CD4-positive, alpha-beta T cell (primary cell): ENCODE measurements around the gene CRAMP1. TPM values are rescaled to one million over a fixed set of nuclear protein-coding genes. Genes with fewer than 3 reads are reported as not detected.
"Not testable (repeated sequence)": the region's sequence is repeated elsewhere in the genome, so short reads cannot be mapped to it uniquely, and the experiment has no call there.

Experiments
- ATAC-seq: fragments of 200-7000 bp; cut with Tn5 transposase; one replicate; pipeline ENCODE4 v1.10.0; 2022; ENCODE audit warnings: mild to moderate bottlenecking; ENCODE audit not compliant: poor library complexity
- CTCF ChIA-PET: fragments of 350-600 bp; sonication (Branson Sonifier 250); formaldehyde crosslinking; loops from one replicate; lab custom pipeline; 2021; ENCODE audit warnings: antibody characterized with exemption, inconsistent platforms; lab: Charles Lee
- POLR2A ChIA-PET: fragments of 350-600 bp; sonication (Branson Sonifier 250); formaldehyde crosslinking; loops from one replicate; lab custom pipeline; 2021; ENCODE audit warnings: antibody characterized with exemption, inconsistent platforms; lab: Charles Lee
- DNase-seq, 14 experiments: peaks; one replicate each; pipeline ENCODE4 v3.0.0-alpha.2; 2013 to 2020; ENCODE audit warnings: mixed read lengths in 2 of 14
- H3K27ac ChIP-seq, 2 donors: one replicate each; pipeline versions ENCODE4 v1.5.1 to v1.7.0; 2013; ENCODE audit warnings: low read length in 2 of 2, low read depth in 1 of 2, mild to moderate bottlenecking in 1 of 2
- H3K27me3 ChIP-seq, 2 experiments: 1 replicate in 1 of 2; 2 replicates in 1 of 2; pipeline versions ENCODE4 v1.6.1 to v1.7.0; 2013; ENCODE audit warnings: low read length in 2 of 2, control low read depth in 1 of 2, mild to moderate bottlenecking in 1 of 2, moderate library complexity in 1 of 2; ENCODE audit not compliant: insufficient read depth in 2 of 2, control insufficient read depth in 1 of 2
- H3K36me3 ChIP-seq: one replicate; pipeline ENCODE4 v1.6.1; 2013; ENCODE audit warnings: low read length, control low read depth; ENCODE audit not compliant: insufficient read depth
- H3K4me1 ChIP-seq: one replicate; pipeline ENCODE4 v1.6.1; 2013; ENCODE audit warnings: low read length, control low read depth; ENCODE audit not compliant: insufficient read depth
- H3K4me3 ChIP-seq: one replicate; pipeline ENCODE4 v1.5.1; 2013; ENCODE audit warnings: mild to moderate bottlenecking, low read length, moderate library complexity
- H3K9me3 ChIP-seq, 2 experiments: 1 replicate in 1 of 2; 2 replicates in 1 of 2; pipeline versions ENCODE4 v1.6.1 to v1.7.0; 2013; ENCODE audit warnings: low read length in 2 of 2, mild to moderate bottlenecking in 2 of 2, control low read depth in 1 of 2, moderate library complexity in 1 of 2; ENCODE audit not compliant: control insufficient read depth in 1 of 2, insufficient read depth in 1 of 2
- H3K27ac Mint-ChIP-seq: one replicate; pipeline ENCODE4 v1.8.0; 2020; ENCODE audit warnings: mixed read lengths
- H3K27me3 Mint-ChIP-seq: one replicate; pipeline ENCODE4 v1.8.0; 2021; ENCODE audit warnings: mixed read lengths
- H3K36me3 Mint-ChIP-seq: one replicate; pipeline ENCODE4 v1.8.0; 2021; ENCODE audit warnings: low read depth, mixed read lengths
- H3K4me1 Mint-ChIP-seq: one replicate; pipeline ENCODE4 v1.8.0; 2021; ENCODE audit warnings: low read depth, mixed read lengths
- H3K4me3 Mint-ChIP-seq: one replicate; pipeline ENCODE4 v1.8.0; 2020; ENCODE audit warnings: mild to moderate bottlenecking, mixed read lengths
- H3K9me3 Mint-ChIP-seq: one replicate; pipeline ENCODE4 v1.8.0; 2020; ENCODE audit warnings: mixed read lengths
- intact Hi-C, 2 experiments: fragments of 100-400 bp; cut with DNase I in 1 of 2; cut with micrococcal nuclease in 1 of 2; formaldehyde crosslinking; loops; one replicate each; pipeline versions ENCODE4 v1.15.1 to v1.9.0; 2023 to 2025; cut with DNase I, micrococcal nuclease
- total RNA-seq, 174 experiments: library from RNA in 2 of 174; stranded (reverse) in 2 of 174; gene quantifications; one replicate each; pipeline ENCODE4 v1.2.3 and lab custom pipeline; 2021 to 2026
- TF ChIP-seq, protein P1 (sequence below): fragments of 200-600 bp; IDR thresholded peaks from one replicate; pipeline ENCODE4 v1.8.0; 2022; ENCODE audit warnings: antibody characterized with exemption, mild to moderate bottlenecking

CRAMP1 gene
- total RNA-seq, 2 experiments from 2014 or later = 14.1 to 15.2 TPM

DNA sequence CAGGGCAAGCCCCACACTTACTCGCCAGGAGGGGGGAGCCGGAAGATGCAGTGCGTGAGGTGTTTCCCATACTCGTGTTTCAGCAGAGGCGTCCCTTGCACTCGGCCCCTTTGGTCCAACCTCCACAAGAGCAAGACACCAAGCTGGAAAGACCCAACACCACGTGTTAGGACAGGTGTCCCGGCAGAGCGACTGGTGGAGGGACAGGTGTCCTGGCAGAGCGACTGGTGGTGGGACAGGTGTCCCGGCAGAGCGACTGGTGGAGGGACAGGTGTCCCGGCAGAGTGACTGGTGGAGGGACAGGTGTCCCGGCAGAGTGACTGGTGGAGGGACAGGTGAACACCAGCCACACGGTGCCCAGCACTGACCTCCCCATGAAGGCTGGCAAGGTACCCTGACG is 19.7 kb upstream of the CRAMP1 start:
- H3K4me1 ChIP-seq = no peaks in the 10 kb centered on the region
- H3K36me3 ChIP-seq = no peaks in the 10 kb centered on the region
- ATAC-seq (no peak), DNase-seq (no peak)
- CTCF ChIA-PET = no interaction called here
- H3K4me3 ChIP-seq = no peak overlapping the region
- POLR2A ChIA-PET = no interaction called here
- intact Hi-C loops = no loop called here
- no peak overlapping the region for H3K4me3 Mint-ChIP-seq
- no peak overlapping the region for H3K27ac Mint-ChIP-seq
- H3K27me3 Mint-ChIP-seq = no peaks in the 10 kb centered on the region
- H3K4me1 Mint-ChIP-seq = no peaks in the 10 kb centered on the region
- no peaks in the 10 kb centered on the region for H3K27me3 ChIP-seq
- H3K9me3 Mint-ChIP-seq = no peaks in the 10 kb centered on the region
- TF ChIP-seq, protein P1, sequence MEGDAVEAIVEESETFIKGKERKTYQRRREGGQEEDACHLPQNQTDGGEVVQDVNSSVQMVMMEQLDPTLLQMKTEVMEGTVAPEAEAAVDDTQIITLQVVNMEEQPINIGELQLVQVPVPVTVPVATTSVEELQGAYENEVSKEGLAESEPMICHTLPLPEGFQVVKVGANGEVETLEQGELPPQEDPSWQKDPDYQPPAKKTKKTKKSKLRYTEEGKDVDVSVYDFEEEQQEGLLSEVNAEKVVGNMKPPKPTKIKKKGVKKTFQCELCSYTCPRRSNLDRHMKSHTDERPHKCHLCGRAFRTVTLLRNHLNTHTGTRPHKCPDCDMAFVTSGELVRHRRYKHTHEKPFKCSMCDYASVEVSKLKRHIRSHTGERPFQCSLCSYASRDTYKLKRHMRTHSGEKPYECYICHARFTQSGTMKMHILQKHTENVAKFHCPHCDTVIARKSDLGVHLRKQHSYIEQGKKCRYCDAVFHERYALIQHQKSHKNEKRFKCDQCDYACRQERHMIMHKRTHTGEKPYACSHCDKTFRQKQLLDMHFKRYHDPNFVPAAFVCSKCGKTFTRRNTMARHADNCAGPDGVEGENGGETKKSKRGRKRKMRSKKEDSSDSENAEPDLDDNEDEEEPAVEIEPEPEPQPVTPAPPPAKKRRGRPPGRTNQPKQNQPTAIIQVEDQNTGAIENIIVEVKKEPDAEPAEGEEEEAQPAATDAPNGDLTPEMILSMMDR = no peak
- no peaks in the 10 kb centered on the region for H3K36me3 Mint-ChIP-seq
- no peak overlapping the region for H3K27ac ChIP-seq
- no peaks in the 10 kb centered on the region for H3K9me3 ChIP-seq

GRCh38 chr16:1595511-1595910 is 16.6 kb upstream of the CRAMP1 start:
- H3K27me3 Mint-ChIP-seq, H3K4me3 ChIP-seq, H3K27ac ChIP-seq, H3K9me3 Mint-ChIP-seq, H3K36me3 ChIP-seq, DNase-seq, H3K4me3 Mint-ChIP-seq, ATAC-seq, POLR2A ChIA-PET, H3K27me3 ChIP-seq, intact Hi-C loops, CTCF ChIA-PET, H3K4me1 Mint-ChIP-seq, H3K9me3 ChIP-seq, H3K36me3 Mint-ChIP-seq, H3K27ac Mint-ChIP-seq, H3K4me1 ChIP-seq: not testable (repeated sequence)

DNA sequence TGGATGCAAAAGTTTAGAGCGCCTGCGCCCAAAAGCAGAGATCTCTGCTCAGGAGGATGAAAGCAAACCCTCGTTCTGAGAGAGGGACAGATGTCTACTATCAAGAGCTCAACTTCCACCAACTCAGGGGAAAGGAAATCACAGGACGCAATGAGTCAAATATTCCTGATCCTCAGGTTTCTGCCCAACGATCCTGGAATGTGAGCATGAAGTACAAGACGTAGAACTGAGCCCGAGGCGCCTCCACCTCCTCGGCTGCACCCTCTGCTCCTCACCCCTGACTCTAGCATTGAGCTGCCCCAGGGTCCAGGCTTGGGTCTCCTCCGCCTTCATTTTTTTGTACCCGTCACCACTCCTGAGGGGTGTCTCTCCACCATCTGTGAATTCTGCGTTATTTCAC is 15.6 kb upstream of the CRAMP1 start:
- Mint-ChIP-seq H3K27me3 (no peaks in the 10 kb centered on the region), H3K9me3 (no peaks in the 10 kb centered on the region), H3K27ac (no peak overlapping the region), H3K4me3 (no peak overlapping the region), H3K36me3 (no peaks in the 10 kb centered on the region), H3K4me1 (no peaks in the 10 kb centered on the region)
- CTCF ChIA-PET = no interaction called here
- intact Hi-C loops = no loop called here
- POLR2A ChIA-PET = no interaction called here
- Histone ChIP-seq H3K36me3 (no peaks in the 10 kb centered on the region), H3K27me3 (no peaks in the 10 kb centered on the region), H3K4me1 (no peaks in the 10 kb centered on the region), H3K9me3 (no peaks in the 10 kb centered on the region), H3K27ac (no peak overlapping the region), H3K4me3 (no peak overlapping the region)
- TF ChIP-seq, protein P1 = no peak
- no peak for ATAC-seq
- DNase-seq = no peak

DNA sequence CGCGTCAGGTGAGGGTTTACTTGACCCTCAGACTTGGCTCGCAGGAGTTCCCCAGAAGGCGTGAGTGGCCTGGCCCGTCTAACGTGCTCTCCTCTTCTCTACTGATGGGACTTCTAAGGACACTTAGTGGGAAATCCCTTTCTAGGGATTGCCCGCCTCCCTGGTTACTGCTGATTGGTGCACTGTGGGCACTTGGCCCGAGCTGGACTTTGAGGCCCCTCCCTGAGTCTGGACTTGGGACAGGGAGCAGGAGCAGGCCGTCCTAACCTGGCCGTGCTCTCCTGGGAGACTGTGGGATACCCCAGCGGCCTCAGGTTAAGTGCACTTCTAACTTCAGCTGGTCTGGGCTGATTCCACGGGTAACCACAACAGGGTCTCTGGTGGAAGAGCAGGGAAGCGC is 15.0 kb upstream of the CRAMP1 start:
- no peaks in the 10 kb centered on the region for H3K27me3 ChIP-seq
- Mint-ChIP-seq H3K36me3 (no peaks in the 10 kb centered on the region), H3K9me3 (no peaks in the 10 kb centered on the region), H3K4me1 (no peaks in the 10 kb centered on the region), H3K27ac (no peak overlapping the region), H3K4me3 (no peak overlapping the region), H3K27me3 (no peaks in the 10 kb centered on the region)
- TF ChIP-seq, protein P1 = no peak
- no peak overlapping the region for H3K4me3 ChIP-seq
- ATAC-seq = no peak
- H3K4me1 ChIP-seq = no peaks in the 10 kb centered on the region
- no peaks in the 10 kb centered on the region for H3K36me3 ChIP-seq
- DNase-seq = no peak
- ChIA-PET POLR2A (no interaction called here), CTCF (no interaction called here)
- no peak overlapping the region for H3K27ac ChIP-seq
- H3K9me3 ChIP-seq = no peaks in the 10 kb centered on the region
- intact Hi-C loops = no loop called here
